Vagina (tissue), 2 donors: ENCODE data around the gene BARX2.

Experiments used
- CTCF ChIP-seq, 3 experiments: fragments of 450-650 bp in 2 of 3; fragments of 200-600 bp in 1 of 3; sonication (generic) in 1 of 3; IDR thresholded peaks; one replicate each; pipeline ENCODE4 v1.5.1; 2017 to 2019; ENCODE audit warnings: antibody characterized with exemption in 3 of 3, mild to moderate bottlenecking in 2 of 3, moderate library complexity in 2 of 3
- POLR2A ChIP-seq, 2 donors: fragments of 450-650 bp; IDR thresholded peaks; one replicate each; pipeline ENCODE4 v1.6.1; 2017; ENCODE audit warnings: antibody characterized with exemption in 2 of 2, mild to moderate bottlenecking in 2 of 2, moderate library complexity in 2 of 2
- POLR2AphosphoS5 ChIP-seq, 2 donors: sonication (generic); formaldehyde crosslinking; IDR thresholded peaks; one replicate each; pipeline ENCODE4 v1.9.0; 2017; ENCODE audit warnings: antibody characterized with exemption in 2 of 2, mild to moderate bottlenecking in 2 of 2, low read depth in 1 of 2; ENCODE audit not compliant: insufficient read depth in 1 of 2

- TF ChIP-seq POLR2A (IDR thresholded peaks at IDR 0.05) (no peak), CTCF (IDR thresholded peaks at IDR 0.05) (no peak), POLR2AphosphoS5 (IDR thresholded peaks at IDR 0.05; ENCODE audit: insufficient read depth in 1 of 2, low read depth in 1 of 2) (no peak)
These were observed 11.2 kb downstream of the BARX2 start for GRCh38 chr11:129386795-129387397.
